GF-D8 (cell line): ENCODE measurements around the gene KCNQ1OT1.

Experiments used
- DNase-seq: peaks from one replicate; lab custom pipeline; 2025; lab: John Stamatoyannopoulos, UW

Gene KCNQ1OT1

GRCh38 chr11:2570841-2571597, 128.8 kb downstream of the KCNQ1OT1 start:
- DNase-seq = no peak

- DNase-seq = no peak
These were observed 129.5 kb downstream of the KCNQ1OT1 start for GRCh38 chr11:2570211-2570811.

- no peak for DNase-seq
These were observed 130.0 kb downstream of the KCNQ1OT1 start for GRCh38 chr11:2569731-2570210.

- DNase-seq = no peak
These were observed 130.5 kb downstream of the KCNQ1OT1 start for GRCh38 chr11:2569321-2569721.

- no peak for DNase-seq
These were observed 132.6 kb downstream of the KCNQ1OT1 start for GRCh38 chr11:2567026-2567671.

- no peak for DNase-seq
These were observed 133.4 kb downstream of the KCNQ1OT1 start for GRCh38 chr11:2566223-2567025.

GRCh38 chr11:2565447-2566222, 134.2 kb downstream of the KCNQ1OT1 start:
- no peak for DNase-seq

- DNase-seq = no peak
These were observed 135.0 kb downstream of the KCNQ1OT1 start for GRCh38 chr11:2564588-2565425.

- no peak for DNase-seq
These were observed 135.7 kb downstream of the KCNQ1OT1 start for GRCh38 chr11:2564008-2564530.

- no peak for DNase-seq
These were observed 136.4 kb downstream of the KCNQ1OT1 start for GRCh38 chr11:2563213-2564007.

GRCh38 chr11:2562890-2563212, 136.9 kb downstream of the KCNQ1OT1 start:
- DNase-seq = no peak

GRCh38 chr11:2561696-2562581, 137.9 kb downstream of the KCNQ1OT1 start:
- DNase-seq = no peak

- DNase-seq = no peak
These were observed 140.1 kb downstream of the KCNQ1OT1 start for GRCh38 chr11:2559527-2560311.

GRCh38 chr11:2558861-2559526, 140.8 kb downstream of the KCNQ1OT1 start:
- no peak for DNase-seq

GRCh38 chr11:2558397-2558796, 141.4 kb downstream of the KCNQ1OT1 start:
- DNase-seq = no peak
